H1 (cell line): Measurements from ENCODE around the gene DHDDS. TPM values are rescaled to one million over a fixed set of nuclear protein-coding genes. Genes with fewer than 3 reads are reported as not detected.

Source experiments
- CTCF ChIA-PET: fragments of 300-600 bp; sonication (Branson Sonifier 250); formaldehyde crosslinking; loops from one replicate; lab custom pipeline; 2021; ENCODE audit not compliant: partially characterized antibody; lab: Charles Lee
- POLR2A ChIA-PET: fragments of 300-600 bp; sonication (Branson Sonifier 250); formaldehyde crosslinking; loops from one replicate; lab custom pipeline; 2021; ENCODE audit warnings: inconsistent platforms; ENCODE audit not compliant: partially characterized antibody; lab: Charles Lee
- DNase-seq, 2 experiments: peaks; one replicate each; pipeline versions ENCODE4 v3.0.0 to v3.0.0-alpha.2; 2010 to 2022; ENCODE audit warnings: low spot score in 2 of 2, low read depth in 1 of 2, mixed read lengths in 1 of 2
- FAIRE-seq: peaks from 2 replicates; lab custom pipeline; 2011; peaks lifted over from hg19 to GRCh38; lab: Jason Lieb, UNC
- H2AFZ ChIP-seq: 2 replicates; pipeline ENCODE4 v1.8.1; 2012; ENCODE audit warnings: low read length, inconsistent platforms
- H2AK5ac ChIP-seq: 2 replicates; pipeline ENCODE4 v1.6.1; 2013; ENCODE audit warnings: low read depth, low read length
- H2BK120ac ChIP-seq: replicated peaks from 2 replicates; pipeline ENCODE3; 2013; ENCODE audit warnings: low read depth, low read length, inconsistent platforms
- H2BK12ac ChIP-seq: 2 replicates; pipeline ENCODE4 v1.6.1; 2013; ENCODE audit warnings: low read depth, low read length
- H2BK15ac ChIP-seq: 2 replicates; pipeline ENCODE4 v1.6.1; 2013; ENCODE audit warnings: low read length
- H2BK20ac ChIP-seq: 2 replicates; pipeline ENCODE4 v1.6.1; 2013; ENCODE audit warnings: low read length
- H2BK5ac ChIP-seq: 2 replicates; pipeline ENCODE4 v1.6.1; 2013; ENCODE audit warnings: low read depth, low read length
- H3K14ac ChIP-seq: 2 replicates; pipeline ENCODE4 v1.6.1; 2013; ENCODE audit warnings: inconsistent platforms; ENCODE audit not compliant: insufficient read length
- H3K18ac ChIP-seq: 2 replicates; pipeline ENCODE4 v1.6.1; 2013; ENCODE audit warnings: low read length; ENCODE audit errors: extremely low read depth
- H3K23ac ChIP-seq: 2 replicates; pipeline ENCODE4 v1.6.1; 2013; ENCODE audit warnings: inconsistent platforms; ENCODE audit not compliant: insufficient read length
- H3K23me2 ChIP-seq: 2 replicates; pipeline ENCODE4 v1.6.1; 2013; ENCODE audit warnings: low read depth, low read length
- H3K27ac ChIP-seq: 2 replicates; pipeline ENCODE4 v1.6.1; 2011; ENCODE audit warnings: low read depth, low read length, inconsistent platforms
- H3K27me3 ChIP-seq, 4 experiments: replicated peaks in 1 of 4; 1 replicate in 1 of 4; 2 replicates in 3 of 4; pipeline versions ENCODE4 v1.6.1 to v1.8.1; 2011 to 2013; ENCODE audit warnings: low read length in 3 of 4, mild to moderate bottlenecking in 3 of 4, inconsistent platforms in 2 of 4, mixed read lengths in 2 of 4, moderate library complexity in 1 of 4; ENCODE audit not compliant: control insufficient read depth in 3 of 4, insufficient read depth in 3 of 4; ENCODE audit errors: extremely low read depth in 1 of 4
- H3K36me3 ChIP-seq, 4 experiments: 2 replicates each; pipeline versions ENCODE4 v1.6.1 to v1.8.1; 2011 to 2013; ENCODE audit warnings: mild to moderate bottlenecking in 4 of 4, low read length in 3 of 4, moderate library complexity in 2 of 4, control low read depth in 1 of 4, inconsistent platforms in 1 of 4; ENCODE audit not compliant: insufficient read depth in 4 of 4, control insufficient read depth in 2 of 4
- H3K4ac ChIP-seq: replicated peaks from 2 replicates; pipeline ENCODE3; 2013; ENCODE audit warnings: low read length, low read depth, mixed read lengths, inconsistent platforms; ENCODE audit not compliant: insufficient read length
- H3K4me1 ChIP-seq, 4 experiments: replicated peaks in 1 of 4; 1 replicate in 1 of 4; 2 replicates in 3 of 4; pipeline versions ENCODE4 v1.6.1 to v1.8.1; 2011 to 2013; ENCODE audit warnings: low read length in 3 of 4, inconsistent platforms in 2 of 4, mixed read lengths in 1 of 4; ENCODE audit not compliant: insufficient read depth in 4 of 4, control insufficient read depth in 3 of 4
- H3K4me2 ChIP-seq, 2 experiments: 2 replicates each; pipeline versions ENCODE4 v1.6.1 to v1.8.1; 2011 to 2013; ENCODE audit warnings: low read depth in 2 of 2, low read length in 2 of 2, control low read depth in 1 of 2, inconsistent platforms in 1 of 2, mild to moderate bottlenecking in 1 of 2; ENCODE audit not compliant: insufficient read depth in 1 of 2
- H3K4me3 ChIP-seq, 4 experiments: fragments of 200-600, 300-600 bp in 1 of 4; sonication (generic), shearing (Covaris generic), sonication (Bioruptor Twin) in 1 of 4; 2 replicates each; pipeline versions ENCODE4 v1.5.1 to v1.8.1; 2011 to 2016; ENCODE audit warnings: low read length in 4 of 4, low read depth in 3 of 4, control low read depth in 2 of 4, inconsistent platforms in 2 of 4, mild to moderate bottlenecking in 2 of 4, mixed read lengths in 1 of 4, moderate library complexity in 1 of 4; ENCODE audit not compliant: insufficient read depth in 2 of 4; ENCODE audit errors: extremely low read depth in 1 of 4
- H3K56ac ChIP-seq: replicated peaks from 2 replicates; pipeline ENCODE3; 2013; ENCODE audit warnings: low read depth, mild to moderate bottlenecking, mixed read lengths, low read length, inconsistent platforms; ENCODE audit not compliant: insufficient read length
- H3K79me1 ChIP-seq: 2 replicates; pipeline ENCODE4 v1.6.1; 2013; ENCODE audit warnings: low read depth, low read length, control low read depth
- H3K79me2 ChIP-seq, 2 experiments: 2 replicates each; pipeline versions ENCODE4 v1.6.1 to v1.8.1; 2012 to 2013; ENCODE audit warnings: low read length in 2 of 2, mild to moderate bottlenecking in 2 of 2, inconsistent platforms in 1 of 2; ENCODE audit not compliant: insufficient read depth in 2 of 2, control insufficient read depth in 1 of 2
- H3K9ac ChIP-seq, 4 experiments: replicated peaks in 1 of 4; 1 replicate in 1 of 4; 2 replicates in 3 of 4; pipeline versions ENCODE4 v1.6.1 to v1.8.1; 2011 to 2013; ENCODE audit warnings: low read depth in 3 of 4, low read length in 3 of 4, control low read depth in 2 of 4, mild to moderate bottlenecking in 2 of 4, moderate library complexity in 2 of 4, inconsistent platforms in 1 of 4; ENCODE audit errors: extremely low read depth in 1 of 4
- H3K9me3 ChIP-seq, 2 experiments: 2 replicates each; pipeline versions ENCODE4 v1.6.1 to v1.8.1; 2012 to 2013; ENCODE audit warnings: mild to moderate bottlenecking in 2 of 2, moderate library complexity in 2 of 2, control low read depth in 1 of 2, inconsistent platforms in 1 of 2, low read depth in 1 of 2, low read length in 1 of 2, mixed read lengths in 1 of 2; ENCODE audit not compliant: insufficient read depth in 2 of 2
- H4K20me1 ChIP-seq, 2 experiments: replicated peaks in 1 of 2; 2 replicates each; pipeline versions ENCODE3 to v1.8.1; 2011 to 2013; ENCODE audit warnings: inconsistent platforms in 2 of 2, low read length in 2 of 2, mild to moderate bottlenecking in 1 of 2; ENCODE audit not compliant: insufficient read depth in 2 of 2, control insufficient read depth in 1 of 2
- H4K5ac ChIP-seq: 2 replicates; pipeline ENCODE4 v1.6.1; 2013; ENCODE audit warnings: low read length, low read depth, mixed read lengths, inconsistent platforms; ENCODE audit not compliant: insufficient read length
- H4K8ac ChIP-seq: 2 replicates; pipeline ENCODE4 v1.8.0; 2013; ENCODE audit warnings: mild to moderate bottlenecking, moderate library complexity, low read length, inconsistent platforms; ENCODE audit not compliant: insufficient read depth; ENCODE audit errors: extremely low read depth
- H4K91ac ChIP-seq: replicated peaks from 2 replicates; pipeline ENCODE3; 2013; ENCODE audit warnings: low read length, mixed read lengths, inconsistent platforms; ENCODE audit not compliant: insufficient read length
- KDM1A ChIP-seq: fragments of 200-600, 300-600 bp; sonication (generic); IDR thresholded peaks from 2 replicates; pipeline ENCODE4 v1.7.1; 2016; ENCODE audit warnings: mild to moderate bottlenecking, low read length, borderline replicate concordance
- NANOG ChIP-seq: IDR thresholded peaks from 2 replicates; pipeline ENCODE4 v1.6.1; 2011; ENCODE audit warnings: low read length, low read depth, mild to moderate bottlenecking, inconsistent platforms; ENCODE audit not compliant: insufficient read depth, poor library complexity, severe bottlenecking
- POLR2AphosphoS5 ChIP-seq: IDR thresholded peaks from 2 replicates; pipeline ENCODE4 v1.6.1; 2011; ENCODE audit warnings: low read depth, low read length
- SAP30 ChIP-seq: fragments of 300-600 bp; sonication (generic); IDR thresholded peaks from 2 replicates; pipeline ENCODE4 v1.7.1; 2012; ENCODE audit warnings: low read length, moderate library complexity, mild to moderate bottlenecking, inconsistent platforms; ENCODE audit not compliant: insufficient read depth, insufficient replicate concordance
- TCF12 ChIP-seq: IDR thresholded peaks from 2 replicates; pipeline ENCODE4 v1.6.1; 2011; ENCODE audit warnings: low read depth, mild to moderate bottlenecking, low read length
- WGBS, 2 experiments: shearing (Covaris generic) in 1 of 2; methylation state at CpG; one replicate each; pipeline versions ENCODE4 v1.1.6 to v1.1.7; 2013 to 2015; ENCODE audit warnings: low lambda C conversion rate in 2 of 2, mixed read lengths in 2 of 2, inconsistent platforms in 1 of 2, low coverage in 1 of 2, missing lambda C conversion rate in 1 of 2; ENCODE audit not compliant: insufficient replicate concordance in 2 of 2, insufficient coverage in 1 of 2, insufficient read length in 1 of 2; ENCODE audit errors: extremely low coverage in 1 of 2, missing lambda C conversion rate in 1 of 2; 5-methylcytosine and 5-hydroxymethylcytosine counted together
- polyA plus RNA-seq, 7 experiments: library from polyadenylated mRNA; depleted of rRNA in 3 of 7; stranded (reverse) in 5 of 7; unstranded in 2 of 7; fragments of >200 nt in 5 of 7; fragments of 200-250 nt in 2 of 7; gene quantifications; 1 replicate in 5 of 7; 2 replicates in 1 of 7; 4 replicates in 1 of 7; pipeline versions ENCODE4 v1.2.1 to v1.2.3, GENCODE V29; 2011 to 2013; ENCODE audit warnings: missing spikeins in 2 of 7, mixed read lengths in 2 of 7
- total RNA-seq: library from RNA; stranded (reverse); fragmentation: NEBNext Ultra II Directional; extraction: Animal tissue kit (Norgen Biotek cat#: 25700); gene quantifications from 2 replicates; pipeline ENCODE4 v1.2.1, GENCODE V29; 2021

Gene DHDDS
- total and polyA plus RNA-seq, 2 of the 8 experiments (the other 6 are each of a cell fraction or from before 2014, with no cell fraction given), result 28.3 to 44.6 TPM

DNA sequence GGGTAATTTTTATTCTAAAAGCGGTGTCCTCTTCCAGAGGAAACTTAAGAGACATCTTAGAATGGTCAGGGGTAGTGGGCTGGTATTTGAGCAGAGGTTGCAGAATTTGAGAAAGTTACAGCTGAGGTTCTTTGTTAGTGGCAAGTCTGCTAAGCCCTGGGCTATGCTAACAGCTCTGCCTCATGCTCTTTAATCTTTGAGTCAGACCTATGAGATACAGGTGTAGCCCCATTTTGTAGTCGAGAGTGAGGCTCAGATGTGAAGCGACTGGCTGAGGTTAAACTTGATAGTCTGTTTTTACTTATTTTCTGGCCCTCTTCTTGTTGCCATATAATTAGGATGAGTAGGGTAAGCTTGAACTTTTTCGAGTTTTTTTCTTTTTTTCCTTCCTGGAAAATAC lies 44.8 kb downstream of the DHDDS start:
- no peaks in the 10 kb centered on the region; the same call in 1 of the 2 replicates for H3K79me1 ChIP-seq
- H3K4me2 ChIP-seq, result no peak overlapping the region
- H2AK5ac ChIP-seq, result no peak overlapping the region
- H2BK5ac ChIP-seq, result no peak overlapping the region; the same call in 1 of the 2 replicates
- no peak overlapping the region for H3K27ac ChIP-seq
- H3K9me3 ChIP-seq, result no peaks in the 10 kb centered on the region
- ChIA-PET CTCF (no interaction called here), POLR2A (interaction anchor here (0.8 to 2.9 kb wide), 11 partner anchors 11 to 126 kb away, joined by 3 to 23 read pairs (median 4); partner anchors contain the start of genes DHDDS and RPS6KA1)
- H3K27me3 ChIP-seq, result no peaks in the 10 kb centered on the region
- TF ChIP-seq KDM1A (no peak), NANOG (no peak), POLR2AphosphoS5 (peak; percentile 63; the same call in 1 of the 2 replicates), SAP30 (no peak), TCF12 (no peak)
- no peak overlapping the region for H3K9ac ChIP-seq
- H4K8ac ChIP-seq, result no peak overlapping the region
- H4K20me1 ChIP-seq, result peaks cover 6 to 12% of the 10 kb centered on the region in 2 experiments
- WGBS, 2 experiments, result 94% methylated on average over 4 of the region's 4 CpGs; no CpG with 5 or more reads in 1 of the 2 experiments
- H3K4me1 ChIP-seq, result peaks cover 0 to 7% (median 1%) of the 10 kb centered on the region in 4 experiments; a peak in 2 of 7 replicates
- no peak overlapping the region for H2BK12ac ChIP-seq
- H2AFZ ChIP-seq, result no peak overlapping the region
- H3K56ac ChIP-seq, result no peak overlapping the region
- H3K23me2 ChIP-seq, result peaks cover 3% of the 10 kb centered on the region; the same call in 1 of the 2 replicates
- no peak for FAIRE-seq
- no peak overlapping the region for H3K18ac ChIP-seq
- H3K36me3 ChIP-seq, result peaks cover 21 to 52% (median 34%) of the 10 kb centered on the region in 4 experiments
- no peak overlapping the region for H2BK20ac ChIP-seq
- H4K91ac ChIP-seq, result no peak overlapping the region
- H3K4me3 ChIP-seq, result no peak overlapping the region
- H3K23ac ChIP-seq, result no peak overlapping the region
- no peak overlapping the region for H2BK120ac ChIP-seq
- H3K14ac ChIP-seq, result no peak overlapping the region
- no peak overlapping the region for H3K4ac ChIP-seq
- no peak overlapping the region for H4K5ac ChIP-seq
- no peak for DNase-seq
- H2BK15ac ChIP-seq, result no peak overlapping the region
- H3K79me2 ChIP-seq, result peaks cover 5 to 15% of the 10 kb centered on the region in 2 experiments; a peak in 3 of 4 replicates
